Mesenchymal stem cell (in vitro differentiated cells and primary cell): ENCODE measurements around the gene SH3GL3.

Experiments used
- DNase-seq: peaks from one replicate; pipeline ENCODE4 v3.0.0-alpha.2; 2013
- H2AFZ ChIP-seq: one replicate; pipeline ENCODE4 v1.6.1; 2013; ENCODE audit warnings: low read depth, mild to moderate bottlenecking, control low read depth, inconsistent platforms, low read length, moderate library complexity
- H2AK5ac ChIP-seq: 2 replicates; pipeline ENCODE4 v1.6.1; 2013; ENCODE audit warnings: low read length, moderate library complexity, mild to moderate bottlenecking, inconsistent platforms; ENCODE audit not compliant: severe bottlenecking
- H2BK120ac ChIP-seq: one replicate; pipeline ENCODE4 v1.6.1; 2013; ENCODE audit warnings: low read depth, mild to moderate bottlenecking, inconsistent platforms, low read length, moderate library complexity
- H2BK12ac ChIP-seq, 2 experiments: one replicate each; pipeline ENCODE4 v1.6.1; 2013; ENCODE audit warnings: inconsistent platforms in 2 of 2, low read length in 2 of 2, mild to moderate bottlenecking in 2 of 2, moderate library complexity in 2 of 2, control low read depth in 1 of 2
- H2BK15ac ChIP-seq: one replicate; pipeline ENCODE4 v1.6.1; 2013; ENCODE audit warnings: mild to moderate bottlenecking, low read depth, inconsistent platforms; ENCODE audit not compliant: poor library complexity, severe bottlenecking
- H2BK5ac ChIP-seq: 2 replicates; pipeline ENCODE4 v1.6.1; 2013; ENCODE audit warnings: low read depth, mild to moderate bottlenecking, low read length, control low read depth, inconsistent platforms; ENCODE audit not compliant: poor library complexity, severe bottlenecking
- H3K14ac ChIP-seq, 2 experiments: one replicate each; pipeline ENCODE4 v1.6.1; 2013; ENCODE audit warnings: inconsistent platforms in 2 of 2, low read length in 2 of 2, control low read depth in 1 of 2, mild to moderate bottlenecking in 1 of 2, moderate library complexity in 1 of 2
- H3K18ac ChIP-seq, 2 experiments: one replicate each; pipeline ENCODE4 v1.6.1; 2013; ENCODE audit warnings: inconsistent platforms in 2 of 2, low read length in 2 of 2, control low read depth in 1 of 2, low read depth in 1 of 2, mild to moderate bottlenecking in 1 of 2
- H3K23ac ChIP-seq, 2 experiments: one replicate each; pipeline ENCODE4 v1.6.1; 2013; ENCODE audit warnings: inconsistent platforms in 2 of 2, low read length in 2 of 2, mild to moderate bottlenecking in 2 of 2, moderate library complexity in 2 of 2, control low read depth in 1 of 2
- H3K27ac ChIP-seq: 2 replicates; pipeline ENCODE4 v1.5.1; 2013; ENCODE audit warnings: mild to moderate bottlenecking, moderate library complexity, low read length, control low read depth, inconsistent platforms; ENCODE audit not compliant: poor library complexity, severe bottlenecking
- H3K27me3 ChIP-seq, 2 experiments: 2 replicates each; pipeline versions ENCODE4 v1.6.1 to v1.7.0; 2013; ENCODE audit warnings: low read length in 2 of 2, mild to moderate bottlenecking in 2 of 2, moderate library complexity in 2 of 2, control low read depth in 1 of 2, inconsistent platforms in 1 of 2; ENCODE audit not compliant: control insufficient read depth in 1 of 2, insufficient read depth in 1 of 2
- H3K36me3 ChIP-seq, 2 experiments: 2 replicates each; pipeline versions ENCODE4 v1.6.1 to v1.7.0; 2013; ENCODE audit warnings: low read length in 2 of 2, control low read depth in 1 of 2, inconsistent platforms in 1 of 2, low read depth in 1 of 2, mild to moderate bottlenecking in 1 of 2; ENCODE audit not compliant: insufficient read depth in 2 of 2, control insufficient read depth in 1 of 2
- H3K4ac ChIP-seq, 2 experiments: one replicate each; pipeline ENCODE4 v1.6.1; 2013; ENCODE audit warnings: inconsistent platforms in 2 of 2, low read length in 2 of 2, mild to moderate bottlenecking in 2 of 2, moderate library complexity in 2 of 2, control low read depth in 1 of 2, low read depth in 1 of 2
- H3K4me1 ChIP-seq: 2 replicates; pipeline ENCODE4 v1.6.1; 2013; ENCODE audit warnings: low read depth, low read length, control low read depth; ENCODE audit not compliant: control insufficient read depth, insufficient read depth
- H3K4me2 ChIP-seq: 2 replicates; pipeline ENCODE4 v1.6.1; 2013; ENCODE audit warnings: low read length, mild to moderate bottlenecking, inconsistent platforms; ENCODE audit not compliant: poor library complexity, severe bottlenecking
- H3K4me3 ChIP-seq, 2 experiments: 2 replicates each; pipeline versions ENCODE4 v1.5.1 to v1.7.0; 2013; ENCODE audit warnings: low read length in 2 of 2, mild to moderate bottlenecking in 2 of 2, control low read depth in 1 of 2, low read depth in 1 of 2; ENCODE audit not compliant: insufficient read depth in 1 of 2
- H3K79me1 ChIP-seq: replicated peaks from 2 replicates; pipeline ENCODE4 v1.6.1; 2013; ENCODE audit warnings: mild to moderate bottlenecking, control low read depth, low read length, inconsistent platforms; ENCODE audit not compliant: poor library complexity, severe bottlenecking
- H3K9ac ChIP-seq: 2 replicates; pipeline ENCODE4 v1.7.0; 2013; ENCODE audit warnings: mild to moderate bottlenecking, low read length, moderate library complexity
- H3K9me3 ChIP-seq: 2 replicates; pipeline ENCODE4 v1.7.0; 2013; ENCODE audit warnings: mild to moderate bottlenecking, low read length; ENCODE audit not compliant: control insufficient read depth
- H4K8ac ChIP-seq: one replicate; pipeline ENCODE4 v1.6.1; 2013; ENCODE audit warnings: inconsistent platforms, mild to moderate bottlenecking, low read length, moderate library complexity
- H4K91ac ChIP-seq: one replicate; pipeline ENCODE4 v1.6.1; 2013; ENCODE audit warnings: mild to moderate bottlenecking, low read length, inconsistent platforms
- WGBS: methylation state at CpG from one replicate; pipeline ENCODE4 v1.1.7; 2013; ENCODE audit warnings: mixed read lengths; 5-methylcytosine and 5-hydroxymethylcytosine counted together

SH3GL3 gene

DNA sequence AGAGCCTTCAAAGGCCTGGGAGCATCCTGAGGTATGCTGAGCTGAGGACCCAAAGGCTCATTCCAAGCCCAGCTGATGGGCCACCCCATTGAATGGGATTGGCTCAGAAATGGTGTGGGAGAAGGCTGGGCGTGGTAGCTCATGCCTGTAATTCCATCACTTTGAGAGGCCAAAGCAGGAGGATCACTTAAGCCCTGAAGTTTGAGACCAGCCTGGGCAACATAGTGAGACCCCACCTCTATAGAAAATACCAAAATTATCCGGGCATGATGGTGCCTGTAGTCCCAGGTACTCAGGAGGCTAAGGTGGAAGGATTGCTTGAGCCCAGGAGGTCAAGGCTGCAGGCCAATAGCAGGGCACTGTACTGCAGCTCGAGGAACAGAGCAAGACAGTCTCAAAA, 163.0 kb downstream of the SH3GL3 start:
- no peak overlapping the region for H3K18ac ChIP-seq
- no peak overlapping the region for H2BK12ac ChIP-seq
- no peaks in the 10 kb centered on the region for H3K36me3 ChIP-seq
- no peaks in the 10 kb centered on the region for H3K9me3 ChIP-seq
- H2BK120ac ChIP-seq: no peak overlapping the region
- H3K4me1 ChIP-seq: no peaks in the 10 kb centered on the region
- H3K27ac ChIP-seq: no peak overlapping the region
- H3K4me3 ChIP-seq: no peak overlapping the region
- WGBS: 65% methylated on average over 3 of the region's 3 CpGs
- no peak overlapping the region for H3K23ac ChIP-seq
- peaks cover 0 to 3% of the 10 kb centered on the region in 2 experiments for H3K27me3 ChIP-seq
- no peak for DNase-seq
- no peak overlapping the region for H2AFZ ChIP-seq
- H3K9ac ChIP-seq: no peak overlapping the region
- H2BK15ac ChIP-seq: no peak overlapping the region
- H4K91ac ChIP-seq: no peak overlapping the region
- H3K14ac ChIP-seq: no peak overlapping the region
- H3K4ac ChIP-seq: no peak overlapping the region
- no peak overlapping the region for H2AK5ac ChIP-seq
- no peak overlapping the region for H4K8ac ChIP-seq
- H3K79me1 ChIP-seq: no peaks in the 10 kb centered on the region
- no peak overlapping the region for H2BK5ac ChIP-seq
- H3K4me2 ChIP-seq: no peak overlapping the region

DNA sequence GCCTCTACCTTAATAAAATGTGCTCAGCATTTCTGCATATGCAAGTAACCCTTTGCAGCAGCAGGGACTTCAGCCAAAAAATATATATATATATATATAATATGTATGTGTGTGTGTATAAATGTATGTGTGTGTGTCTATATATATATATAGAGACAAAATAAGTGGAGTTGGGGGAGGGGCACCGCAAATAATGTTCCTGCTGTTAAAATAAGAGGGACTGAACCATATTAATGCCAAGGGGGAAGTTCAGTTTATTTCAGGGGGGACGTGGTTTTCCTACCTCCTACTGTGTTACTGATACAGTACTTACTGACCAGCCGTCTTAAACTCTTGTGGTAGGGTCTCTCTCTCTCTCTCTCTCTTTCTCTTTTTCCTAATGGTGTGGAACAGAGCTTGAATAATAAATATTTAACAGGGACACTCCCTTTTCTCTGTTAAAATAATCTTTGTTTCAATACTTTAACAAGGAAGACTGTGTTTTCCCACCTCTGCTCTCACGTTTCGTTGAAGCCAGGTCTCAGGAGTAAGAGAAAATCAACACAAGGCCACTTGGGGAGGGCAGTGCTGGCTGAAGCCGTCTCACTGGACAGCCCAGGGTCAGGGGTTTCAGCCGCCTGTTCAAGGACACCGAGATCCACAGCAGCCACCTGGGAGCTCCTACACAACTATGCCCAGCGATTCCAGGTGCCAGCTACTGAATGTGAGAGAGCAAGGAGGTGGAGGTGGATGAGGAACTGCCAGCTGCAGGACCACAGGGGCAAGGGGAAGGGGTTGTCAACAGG, 164.0 kb downstream of the SH3GL3 start:
- H3K27ac ChIP-seq: no peak overlapping the region
- no peak overlapping the region for H2AK5ac ChIP-seq
- H3K23ac ChIP-seq: no peak overlapping the region
- no peaks in the 10 kb centered on the region for H3K4me1 ChIP-seq
- no peaks in the 10 kb centered on the region for H3K79me1 ChIP-seq
- no peak overlapping the region for H3K18ac ChIP-seq
- H3K27me3 ChIP-seq: peaks cover 0 to 3% of the 10 kb centered on the region in 2 experiments
- no peak overlapping the region for H2BK120ac ChIP-seq
- no peaks in the 10 kb centered on the region for H3K9me3 ChIP-seq
- H3K9ac ChIP-seq: no peak overlapping the region
- H4K91ac ChIP-seq: no peak overlapping the region
- no peak overlapping the region for H3K4me2 ChIP-seq
- H2BK15ac ChIP-seq: no peak overlapping the region
- no peak for DNase-seq
- H3K14ac ChIP-seq: no peak overlapping the region
- H4K8ac ChIP-seq: no peak overlapping the region
- H3K36me3 ChIP-seq: no peaks in the 10 kb centered on the region
- H3K4me3 ChIP-seq: no peak overlapping the region
- no peak overlapping the region for H2AFZ ChIP-seq
- H3K4ac ChIP-seq: no peak overlapping the region
- WGBS: 84% methylated on average over 7 of the region's 9 CpGs
- no peak overlapping the region for H2BK12ac ChIP-seq
- no peak overlapping the region for H2BK5ac ChIP-seq

DNA sequence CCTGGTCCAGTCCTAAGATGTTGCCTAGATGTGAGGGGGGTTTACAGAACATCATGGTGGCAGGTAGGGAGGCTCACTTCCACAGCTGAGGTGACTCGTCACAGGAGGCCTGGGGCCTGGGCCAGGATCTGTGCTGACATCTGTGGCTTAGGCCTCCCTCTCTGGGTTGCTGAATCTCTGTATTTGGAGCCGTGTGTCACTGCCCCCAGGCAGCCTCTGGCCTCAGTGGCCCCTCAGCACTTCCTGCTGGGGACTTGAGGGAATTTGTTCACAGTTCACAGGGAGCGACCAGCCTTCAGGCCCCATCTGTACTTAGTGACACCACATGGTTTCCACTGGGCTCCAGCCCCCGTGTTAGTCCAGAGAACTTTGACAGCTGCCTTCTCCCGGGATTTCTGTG, 165.1 kb downstream of the SH3GL3 start:
- Histone ChIP-seq H3K4ac (no peak overlapping the region), H3K18ac (no peak overlapping the region), H2BK120ac (no peak overlapping the region), H2BK5ac (no peak overlapping the region), H2BK15ac (peak overlapping the region; percentile 52), H3K23ac (no peak overlapping the region), H3K4me2 (no peak overlapping the region), H3K36me3 (no peaks in the 10 kb centered on the region), H2AK5ac (no peak overlapping the region), H4K91ac (peak overlapping the region; percentile 27), H3K9me3 (no peaks in the 10 kb centered on the region), H3K4me3 (no peak overlapping the region), H3K4me1 (no peaks in the 10 kb centered on the region), H2BK12ac (no peak overlapping the region), H4K8ac (no peak overlapping the region), H3K79me1 (no peaks in the 10 kb centered on the region), H2AFZ (no peak overlapping the region), H3K14ac (no peak overlapping the region), H3K27ac (no peak overlapping the region), H3K27me3 (peaks cover 0 to 3% of the 10 kb centered on the region in 2 experiments), H3K9ac (no peak overlapping the region)
- WGBS: 74% methylated on average over 5 of the region's 5 CpGs
- no peak for DNase-seq

- H3K4me3 ChIP-seq: no peak overlapping the region
- DNase-seq: no peak
- H3K4ac ChIP-seq: no peak overlapping the region
- H3K27me3 ChIP-seq: peaks cover 0 to 3% of the 10 kb centered on the region in 2 experiments
- no peak overlapping the region for H3K4me2 ChIP-seq
- H2AFZ ChIP-seq: no peak overlapping the region
- no peaks in the 10 kb centered on the region for H3K9me3 ChIP-seq
- no peak overlapping the region for H2BK120ac ChIP-seq
- no peak overlapping the region for H3K27ac ChIP-seq
- 94% methylated on average over 2 of the region's 2 CpGs for WGBS
- H2BK15ac ChIP-seq: no peak overlapping the region
- no peak overlapping the region for H2BK5ac ChIP-seq
- H3K36me3 ChIP-seq: no peaks in the 10 kb centered on the region
- H3K18ac ChIP-seq: no peak overlapping the region
- no peak overlapping the region for H4K8ac ChIP-seq
- H3K14ac ChIP-seq: no peak overlapping the region
- no peak overlapping the region for H2AK5ac ChIP-seq
- H3K4me1 ChIP-seq: no peaks in the 10 kb centered on the region
- H3K9ac ChIP-seq: no peak overlapping the region
- H2BK12ac ChIP-seq: no peak overlapping the region
- H4K91ac ChIP-seq: no peak overlapping the region
- H3K23ac ChIP-seq: no peak overlapping the region
- no peaks in the 10 kb centered on the region for H3K79me1 ChIP-seq
Measured at GRCh38 chr15:83612898-83613635, 165.9 kb downstream of the SH3GL3 start.
